Measurements from ENCODE around the gene PPP1R1C. TPM values are rescaled to one million over a fixed set of nuclear protein-coding genes. Genes with fewer than 3 reads are reported as not detected.

PPP1R1C gene
- total and polyA plus RNA-seq, 2 of the 13 experiments (the other 11 are each of a cell fraction or from before 2014, with no cell fraction given) = 1.5 to 3.5 TPM

GRCh38 chr2:181953881-181954537, 31.6 kb upstream of the PPP1R1C start:
- POLR2A ChIA-PET = no interaction called here
- peak overlapping the region; percentile 61 for H3K4me2 ChIP-seq (ENCODE audit: low read depth, low read length)
- intact Hi-C loops (cut with micrococcal nuclease; ENCODE audit: unreplicated experiment) = loop anchor here (1.0 to 10.0 kb wide), 6 partner anchors 10 to 216 kb away; partner anchors contain the start of gene ITPRID2
- peak; percentile 70 for DNase-seq (ENCODE audit: low spot score)
- FAIRE-seq = peak; percentile 44
- no peaks in the 10 kb centered on the region for H4K20me1 ChIP-seq (ENCODE audit: insufficient read depth, low read length)
- peak overlapping the region; percentile 49 for H3K9ac ChIP-seq (ENCODE audit: insufficient read depth, low read depth, low read length)
- no peaks in the 10 kb centered on the region for H3K36me3 ChIP-seq (replicated peaks in 1 of 2; ENCODE audit: control insufficient read depth in 1 of 2, insufficient read depth in 2 of 2, low read length in 2 of 2)
- peaks cover 40% of the 10 kb centered on the region for H3K4me1 ChIP-seq (ENCODE audit: insufficient read depth, low read length)
- H2AFZ ChIP-seq (ENCODE audit: low read length) = peak overlapping the region; percentile 65
- no peaks in the 10 kb centered on the region for H3K79me2 ChIP-seq (ENCODE audit: insufficient read depth, low read length)
- peak overlapping the region; percentile 52 to 58 (median 53) for H3K4me3 ChIP-seq (replicated peaks in 1 of 3; ENCODE audit: insufficient read depth in 1 of 3, low read depth in 2 of 3, low read length in 3 of 3)
- no peaks in the 10 kb centered on the region; a peak in 1 of 5 replicates for H3K27me3 ChIP-seq (ENCODE audit: control insufficient read depth in 1 of 2, insufficient read depth in 2 of 2, low read length in 2 of 2)
- CTCF ChIA-PET (ENCODE audit: low intra/inter-chr PET ratio, low total read pairs) = interaction anchor here (0.8 to 2.8 kb wide), 3 partner anchors 50 to 216 kb away, joined by 3 to 19 read pairs (median 4); no protein-coding TSS in a partner anchor
- BruUV-seq (replicated peaks) = no TSS peak
- H3K27ac ChIP-seq (ENCODE audit: extremely low read length, insufficient read depth, low read length) = peak overlapping the region; percentile 16
- H3K9me3 ChIP-seq (ENCODE audit: low read length) = no peaks in the 10 kb centered on the region
- ATAC-seq = peak; percentile 92
- 3% methylated on average over 19 of the region's 19 CpGs for WGBS (ENCODE audit: low lambda C conversion rate)
- in situ Hi-C loops (cut with HindIII; ENCODE audit: extremely low pct_ligation_motif_present, low pct_unique_long_range_greater_than_20kb) = no loop called here
- TF ChIP-seq NFE2L1 (CRISPR knock-in tag; IDR thresholded peaks at IDR 0.05; ENCODE audit: borderline replicate concordance) (no peak), PATZ1 (CRISPR knock-in tag; IDR thresholded peaks at IDR 0.05) (peak; percentile 34; the same call in 1 of the 2 replicates), ZNF790 (CRISPR knock-in tag; IDR thresholded peaks at IDR 0.05; ENCODE audit: borderline replicate concordance) (no peak), SMC3 (IDR thresholded peaks at IDR 0.05; ENCODE audit: low read length) (peak; percentile 48; the same call in 1 of the 2 replicates), ZNF687 (CRISPR knock-in tag; IDR thresholded peaks at IDR 0.05) (peak; percentile 43), ZNF10 (CRISPR knock-in tag; IDR thresholded peaks at IDR 0.05; ENCODE audit: borderline replicate concordance, low read depth) (no peak), ZMYM4 (CRISPR knock-in tag; IDR thresholded peaks at IDR 0.05) (peak; percentile 65), ARID5B (CRISPR knock-in tag; IDR thresholded peaks at IDR 0.05) (peak; percentile 18; the same call in 1 of the 2 replicates), MED13 (CRISPR knock-in tag; IDR thresholded peaks at IDR 0.05) (no peak), ZNF598 (CRISPR knock-in tag; IDR thresholded peaks at IDR 0.05; ENCODE audit: borderline replicate concordance) (0 out of 2 replicates have a peak, but pooled peaks have one; percentile 24), HNF4A (CRISPR knock-in tag; IDR thresholded peaks at IDR 0.05) (peak; percentile 61), ZNF251 (CRISPR knock-in tag; IDR thresholded peaks at IDR 0.05) (no peak)
